Gastrocnemius medialis (tissue), 4 donors: ENCODE results near the gene PYCARD.

Experiments used
- POLR2A ChIP-seq, 2 donors: fragments of 450-650 bp; IDR thresholded peaks; one replicate each; pipeline ENCODE4 v1.6.1; 2017; ENCODE audit warnings: antibody characterized with exemption in 2 of 2, mild to moderate bottlenecking in 2 of 2, moderate library complexity in 2 of 2
- TF ChIP-seq, protein P1 (sequence below), 5 experiments: fragments of 450-650 bp in 3 of 5; fragments of 200-600 bp in 2 of 5; sonication (generic) in 2 of 5; IDR thresholded peaks in 4 of 5; conservative IDR thresholded peaks in 1 of 5; 1 replicate in 4 of 5; 2 replicates in 1 of 5; pipeline ENCODE4 v1.5.1; 2016 to 2019; ENCODE audit warnings: antibody characterized with exemption in 5 of 5, mild to moderate bottlenecking in 3 of 5, moderate library complexity in 3 of 5

DNA sequence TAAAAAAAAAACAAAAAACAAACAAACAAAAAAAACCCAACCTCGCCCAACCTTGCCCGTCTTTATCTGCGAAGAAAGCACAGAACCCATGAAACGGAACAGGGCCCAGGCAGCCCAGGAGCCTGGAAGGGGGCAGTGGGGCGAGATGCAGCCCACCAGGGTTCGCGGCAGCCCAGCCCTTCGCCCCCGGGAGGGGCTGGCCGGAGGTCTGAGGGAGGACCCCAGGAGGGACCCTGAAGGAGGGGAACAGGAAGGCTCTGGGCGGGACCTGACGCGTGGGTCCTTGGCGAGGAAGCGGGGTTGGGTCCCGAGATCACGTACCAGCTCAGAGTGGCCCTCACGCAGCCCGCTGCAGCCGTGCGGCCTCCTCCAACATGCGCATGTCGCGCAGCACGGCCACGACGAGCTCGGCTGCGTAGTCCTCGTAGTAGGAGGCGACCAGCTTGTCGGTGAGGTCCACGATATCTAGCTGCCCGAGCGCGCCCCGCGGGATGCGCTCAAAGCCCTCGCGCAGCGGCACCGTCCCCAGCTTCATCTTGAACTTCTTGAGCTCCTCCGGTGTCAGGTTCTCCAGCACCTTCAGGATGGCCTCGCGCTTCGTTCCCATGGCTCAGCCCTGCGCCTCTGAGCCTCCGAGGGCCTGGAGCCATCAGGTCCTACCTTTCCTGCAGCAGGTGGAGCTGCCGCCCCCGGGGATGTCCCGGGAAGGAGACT lies 14.0 kb upstream of the PYCARD start, which contains the start of gene PYDC1:
- TF ChIP-seq POLR2A (IDR thresholded peaks at IDR 0.05): no peak
- TF ChIP-seq, protein P1, sequence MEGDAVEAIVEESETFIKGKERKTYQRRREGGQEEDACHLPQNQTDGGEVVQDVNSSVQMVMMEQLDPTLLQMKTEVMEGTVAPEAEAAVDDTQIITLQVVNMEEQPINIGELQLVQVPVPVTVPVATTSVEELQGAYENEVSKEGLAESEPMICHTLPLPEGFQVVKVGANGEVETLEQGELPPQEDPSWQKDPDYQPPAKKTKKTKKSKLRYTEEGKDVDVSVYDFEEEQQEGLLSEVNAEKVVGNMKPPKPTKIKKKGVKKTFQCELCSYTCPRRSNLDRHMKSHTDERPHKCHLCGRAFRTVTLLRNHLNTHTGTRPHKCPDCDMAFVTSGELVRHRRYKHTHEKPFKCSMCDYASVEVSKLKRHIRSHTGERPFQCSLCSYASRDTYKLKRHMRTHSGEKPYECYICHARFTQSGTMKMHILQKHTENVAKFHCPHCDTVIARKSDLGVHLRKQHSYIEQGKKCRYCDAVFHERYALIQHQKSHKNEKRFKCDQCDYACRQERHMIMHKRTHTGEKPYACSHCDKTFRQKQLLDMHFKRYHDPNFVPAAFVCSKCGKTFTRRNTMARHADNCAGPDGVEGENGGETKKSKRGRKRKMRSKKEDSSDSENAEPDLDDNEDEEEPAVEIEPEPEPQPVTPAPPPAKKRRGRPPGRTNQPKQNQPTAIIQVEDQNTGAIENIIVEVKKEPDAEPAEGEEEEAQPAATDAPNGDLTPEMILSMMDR (IDR thresholded peaks at IDR 0.05 in 4 of 5, conservative IDR thresholded peaks at IDR 0.05 in 1 of 5): no peak
